NCI-H2081 treated with DMSO at 0.1 percent for 48 hours (cell line): ENCODE data around the gene DDX3X.
"Not testable (repeated sequence)": the region's sequence is repeated elsewhere in the genome, so short reads cannot be mapped to it uniquely, and the experiment has no call there.

Experiments
- DNase-seq: peaks from one replicate; lab custom pipeline; 2025; lab: John Stamatoyannopoulos, UW

The DDX3X gene

DNA sequence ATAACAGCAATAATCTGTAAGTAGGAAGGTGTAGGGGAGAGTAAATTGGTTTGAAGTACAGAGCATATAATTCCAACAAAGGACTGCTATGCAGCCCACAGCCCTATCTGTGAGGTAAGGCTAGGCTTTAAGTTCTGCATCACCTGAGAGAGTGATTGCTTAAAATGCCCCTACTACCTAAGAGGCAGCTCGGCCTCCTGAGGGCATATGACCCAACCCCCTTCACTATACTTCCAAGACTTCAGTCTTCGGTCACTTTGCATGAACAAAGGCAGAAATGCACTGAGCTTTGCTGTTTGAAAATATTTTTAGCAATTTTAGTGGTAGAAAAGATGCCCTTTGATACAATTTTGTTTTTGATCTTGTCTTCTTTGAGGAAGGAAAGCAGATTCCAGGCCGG, 4.9 kb upstream of the DDX3X start:
- DNase-seq, result no peak

DNA sequence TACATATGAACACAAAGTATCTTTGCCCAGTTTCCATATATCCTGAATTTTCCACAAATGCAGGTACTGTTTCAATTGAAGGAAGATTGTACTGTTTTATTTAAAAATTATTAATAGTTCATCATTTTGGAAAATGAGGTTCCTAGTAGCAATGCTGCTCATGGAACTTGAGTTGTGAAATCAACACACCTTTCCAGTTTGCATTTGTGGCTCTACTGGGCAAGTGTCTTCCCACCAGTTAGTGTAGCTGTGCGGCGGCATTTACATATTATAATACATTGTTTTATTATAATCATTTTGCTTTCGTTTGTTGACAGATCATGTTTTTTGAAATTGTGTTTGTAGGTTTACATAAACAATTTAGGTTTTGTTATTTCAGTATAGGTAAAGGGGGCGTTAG, 2.0 kb upstream of the DDX3X start:
- DNase-seq, result no peak

GRCh38 chrX:41332408-41333002, 1.5 kb upstream of the DDX3X start:
- no peak for DNase-seq

GRCh38 chrX:41333003-41333743, 789 bp upstream of the DDX3X start:
- DNase-seq, result peak; percentile 93

DNA sequence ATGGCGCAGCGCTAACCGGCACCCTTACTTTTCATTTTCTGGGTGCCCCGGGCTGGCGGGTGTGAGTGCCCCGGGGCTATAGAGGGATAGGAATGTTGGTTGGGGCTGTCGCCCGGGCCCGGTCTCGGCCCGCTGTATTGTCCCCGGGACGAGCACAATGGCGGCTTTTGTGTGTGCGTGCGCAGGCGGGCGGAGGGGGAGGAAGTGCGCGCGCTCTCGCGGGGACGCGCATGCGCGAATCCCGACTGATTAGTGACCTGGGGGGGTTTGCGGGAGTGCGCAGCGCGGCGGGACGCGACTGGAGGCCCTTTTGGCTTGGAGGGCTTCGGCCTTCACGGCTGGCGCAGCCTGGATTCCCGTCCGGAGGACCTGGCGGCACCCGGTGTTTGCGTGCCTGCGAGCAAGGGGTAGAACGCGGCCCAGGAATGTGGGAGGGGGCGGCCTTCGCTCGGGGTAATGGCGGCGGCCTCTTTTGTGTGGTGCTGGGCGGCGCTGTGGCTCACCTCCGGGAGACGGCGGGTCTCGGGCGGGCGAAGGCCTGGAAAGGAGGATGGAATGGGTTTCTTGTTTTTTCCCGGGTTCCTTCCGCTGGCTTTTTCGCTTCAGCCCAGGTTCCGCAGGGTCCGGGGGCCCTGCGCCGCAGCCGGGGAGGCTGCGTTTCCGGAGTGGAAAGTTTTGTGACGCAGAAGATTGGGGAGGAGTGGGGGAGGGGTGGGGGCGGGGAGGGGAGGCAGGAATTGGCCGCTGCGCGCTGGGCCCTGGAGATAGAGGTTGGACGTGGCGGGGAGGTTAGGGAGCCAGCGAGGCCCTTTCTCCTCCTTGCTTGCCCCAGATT, 618 bp downstream of the DDX3X start:
- no peak for DNase-seq

- DNase-seq, result no peak
Observed at GRCh38 chrX:41335198-41335957, 1.4 kb downstream of the DDX3X start.

DNA sequence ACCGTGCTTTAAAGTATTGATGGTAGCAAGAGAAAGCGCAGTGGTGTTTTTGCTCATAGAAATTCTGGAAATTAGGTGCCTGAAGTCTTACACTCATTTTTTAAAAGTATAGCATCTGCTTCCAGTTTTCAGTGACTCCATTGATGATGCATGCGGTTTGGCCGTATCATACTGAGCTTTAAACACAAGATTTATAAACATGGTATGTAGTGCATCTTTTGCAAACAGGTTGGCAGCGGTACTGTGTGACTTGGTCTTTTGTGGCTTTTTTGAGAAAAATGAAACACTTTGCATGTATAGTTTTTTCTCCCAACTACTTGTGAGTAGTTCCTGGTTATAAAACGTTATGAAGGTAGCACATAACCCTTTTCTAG, 2.0 kb downstream of the DDX3X start:
- no peak for DNase-seq

DNA sequence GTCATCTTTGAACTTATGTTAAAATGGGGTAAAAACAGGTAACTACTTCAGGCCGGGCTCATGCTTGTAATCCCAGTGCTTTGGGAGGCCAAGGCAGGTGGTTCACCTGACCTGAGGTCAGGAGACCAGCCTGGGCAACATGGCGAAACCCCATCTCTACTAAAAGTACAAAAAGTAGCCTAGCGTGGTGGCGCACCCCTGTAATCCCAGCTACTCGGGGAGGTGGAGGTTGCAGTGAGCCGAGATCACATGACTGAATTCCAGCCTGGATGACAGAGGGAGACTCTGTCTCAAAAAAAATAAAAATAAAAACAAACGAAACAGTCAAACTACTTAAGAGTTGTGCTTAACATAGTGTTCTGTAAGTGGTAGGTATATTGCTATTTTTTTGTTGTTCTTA, 2.5 kb downstream of the DDX3X start:
- DNase-seq, result no peak

DNA sequence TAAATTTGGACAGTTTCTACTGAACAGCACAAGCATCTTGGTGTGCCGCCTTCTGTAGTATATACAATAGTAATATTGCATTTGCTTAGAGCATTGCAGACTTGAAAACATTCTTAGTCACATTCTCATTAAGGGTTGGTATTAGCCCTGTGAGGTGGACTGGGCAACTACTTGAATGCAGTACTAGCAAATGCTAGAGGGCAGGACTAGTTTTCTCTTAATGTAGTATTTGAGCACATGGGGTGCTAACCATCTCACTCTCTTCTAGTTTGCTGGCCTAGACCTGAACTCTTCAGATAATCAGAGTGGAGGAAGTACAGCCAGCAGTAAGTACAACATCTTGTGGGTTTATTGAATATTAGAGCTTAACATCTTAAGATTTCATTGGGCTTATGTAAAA, 3.2 kb downstream of the DDX3X start:
- DNase-seq, result no peak

- DNase-seq, result no peak
Observed at GRCh38 chrX:41338436-41338835, 4.5 kb downstream of the DDX3X start.

GRCh38 chrX:41339148-41339547, 5.2 kb downstream of the DDX3X start:
- no peak for DNase-seq

DNA sequence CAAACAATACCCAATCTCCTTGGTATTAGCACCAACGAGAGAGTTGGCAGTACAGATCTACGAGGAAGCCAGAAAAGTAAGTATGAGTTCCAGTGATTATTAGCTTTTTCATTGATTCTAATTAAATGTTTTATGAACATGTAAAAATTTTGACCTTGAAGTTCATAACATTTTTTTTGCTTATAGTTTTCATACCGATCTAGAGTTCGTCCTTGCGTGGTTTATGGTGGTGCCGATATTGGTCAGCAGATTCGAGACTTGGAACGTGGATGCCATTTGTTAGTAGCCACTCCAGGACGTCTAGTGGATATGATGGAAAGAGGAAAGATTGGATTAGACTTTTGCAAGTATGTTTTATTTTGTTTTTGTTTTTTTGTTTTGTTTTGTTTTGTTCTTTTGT, 10.1 kb downstream of the DDX3X start:
- DNase-seq, result no peak

- no peak for DNase-seq
Observed at GRCh38 chrX:41347186-41347585, 13.2 kb downstream of the DDX3X start.

DNA sequence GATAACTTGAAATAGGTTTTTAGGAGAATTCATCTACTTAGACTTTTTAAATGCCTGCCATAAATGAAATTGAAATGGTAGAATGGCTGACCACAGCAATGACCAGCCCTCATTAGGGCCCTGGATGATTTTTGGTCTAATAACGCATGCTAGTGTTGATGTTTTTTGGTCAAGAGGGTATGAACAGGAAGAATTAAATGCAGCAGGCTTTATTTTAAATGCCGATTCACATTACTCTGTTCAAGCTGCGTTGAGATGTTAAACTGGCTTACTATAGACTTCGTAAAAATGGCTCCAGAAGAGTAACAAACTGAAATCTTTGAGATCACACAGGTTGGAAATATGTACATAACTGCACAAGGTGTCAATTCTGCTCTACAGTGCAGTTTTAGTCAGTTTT, 14.6 kb downstream of the DDX3X start:
- DNase-seq, result no peak

DNA sequence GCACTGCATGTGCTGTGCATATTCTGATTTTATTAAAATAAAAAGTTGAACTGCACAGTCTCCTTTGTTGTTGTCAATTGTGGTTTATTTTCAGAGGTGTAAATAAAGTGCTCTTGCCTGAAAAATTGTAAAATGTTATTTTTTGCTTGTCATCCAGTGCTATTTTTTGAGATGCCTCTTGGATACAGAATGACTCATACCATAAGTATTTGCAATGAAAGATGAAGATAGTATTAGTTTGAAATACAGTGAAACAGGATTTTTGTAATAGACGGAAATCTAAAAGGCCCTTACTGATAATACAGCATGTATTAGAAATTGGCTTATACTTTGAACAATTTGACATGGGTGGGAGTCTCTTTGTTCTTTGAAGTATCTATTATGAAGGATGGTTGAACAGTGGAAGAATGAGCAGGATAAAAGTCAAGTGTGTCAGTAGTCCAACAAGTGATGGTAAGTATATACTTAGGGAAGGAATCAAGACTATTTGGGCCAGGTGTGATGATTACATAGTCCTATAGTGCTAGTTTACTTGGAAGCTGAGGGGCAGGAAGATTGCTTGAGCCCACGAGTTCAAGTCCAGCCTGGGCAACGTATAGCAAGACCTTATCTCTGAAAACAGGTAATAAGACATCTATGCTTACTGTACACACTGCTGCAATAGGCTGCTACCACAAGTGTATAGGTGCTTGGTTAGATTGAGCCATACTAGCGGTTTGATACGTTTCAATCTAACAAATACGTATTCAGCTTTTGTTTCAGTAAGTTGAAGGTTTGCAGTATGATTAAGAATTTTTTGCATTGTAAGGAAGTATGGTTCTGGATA, 16.4 kb downstream of the DDX3X start:
- no peak for DNase-seq

- no peak for DNase-seq
Observed at GRCh38 chrX:41350976-41351569, 17.1 kb downstream of the DDX3X start.

GRCh38 chrX:41351923-41352322, 18.0 kb downstream of the DDX3X start:
- DNase-seq, result no peak

GRCh38 chrX:41352329-41352838, 18.4 kb downstream of the DDX3X start:
- DNase-seq, result no peak

- no peak for DNase-seq
Observed at GRCh38 chrX:41353985-41354384, 20.0 kb downstream of the DDX3X start.

DNA sequence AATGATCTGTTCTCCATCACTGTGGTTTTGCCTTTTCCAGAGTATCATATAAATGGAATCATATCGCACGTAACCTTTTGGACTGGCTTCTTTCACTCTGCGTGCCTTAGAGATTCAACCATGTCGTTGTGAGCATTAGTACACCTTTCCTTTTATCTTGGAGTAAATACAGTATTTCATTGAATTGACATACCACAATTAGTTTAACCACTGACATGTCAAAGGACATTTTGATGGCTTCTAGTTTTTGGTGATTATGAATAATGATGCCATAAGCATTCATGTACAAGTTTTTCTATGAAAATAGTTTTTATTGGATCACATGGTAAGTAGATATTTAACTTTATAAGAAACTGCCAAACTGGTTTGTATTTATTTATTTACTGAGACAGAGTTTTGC, 35.2 kb downstream of the DDX3X start:
- no peak for DNase-seq

GRCh38 chrX:41371575-41371974, 37.6 kb downstream of the DDX3X start:
- DNase-seq, result not testable (repeated sequence)
